HG02588 (cell line): ENCODE results near the gene LRP8.
"Not testable (repeated sequence)": the region's sequence is repeated elsewhere in the genome, so short reads cannot be mapped to it uniquely, and the experiment has no call there.

ENCODE experiments used
- ATAC-seq: cut with Tn5 transposase; IDR thresholded peaks from one replicate; pipeline ENCODE4 v1.9.1; 2021; ENCODE audit warnings: mild to moderate bottlenecking, moderate library complexity; ENCODE audit not compliant: unreplicated experiment

The LRP8 gene

DNA sequence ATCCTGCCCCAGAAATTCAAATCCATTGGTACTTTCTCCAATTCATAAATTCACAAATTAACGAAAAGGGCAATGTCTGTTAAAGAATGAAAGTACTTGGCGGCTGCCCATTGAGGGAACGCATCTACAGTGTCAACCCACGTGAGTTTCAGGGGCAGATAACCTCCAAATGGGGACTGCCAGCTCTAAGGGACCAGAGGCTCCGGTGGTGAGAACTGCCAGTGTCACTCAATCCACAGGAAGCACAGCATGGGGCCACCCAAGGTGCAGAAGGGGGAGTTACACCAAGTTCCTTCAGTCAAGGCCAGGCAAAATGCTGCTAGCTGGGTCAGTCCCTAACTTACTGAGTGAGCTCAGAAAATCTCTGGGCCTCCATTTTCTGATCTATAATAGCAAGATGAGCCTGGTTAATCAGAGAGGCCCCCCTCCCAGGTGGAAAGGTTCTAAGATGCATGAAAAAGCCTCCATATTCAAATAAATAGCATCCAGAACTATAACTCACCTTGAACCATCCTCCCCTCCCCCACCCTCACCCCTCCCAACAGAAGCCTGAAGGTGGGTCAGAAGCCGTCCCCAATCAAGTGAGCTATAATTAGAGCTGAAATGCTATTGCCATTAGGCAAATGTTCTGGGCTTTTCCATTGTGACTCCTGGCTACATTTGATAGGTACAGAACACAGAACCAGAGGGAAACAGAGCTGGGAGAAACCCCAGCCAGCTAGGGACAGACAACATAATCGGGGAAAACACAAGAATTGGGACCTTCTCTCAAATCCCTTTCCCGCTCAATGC is 41.7 kb downstream of the LRP8 start:
- peak; percentile 61 for ATAC-seq

DNA sequence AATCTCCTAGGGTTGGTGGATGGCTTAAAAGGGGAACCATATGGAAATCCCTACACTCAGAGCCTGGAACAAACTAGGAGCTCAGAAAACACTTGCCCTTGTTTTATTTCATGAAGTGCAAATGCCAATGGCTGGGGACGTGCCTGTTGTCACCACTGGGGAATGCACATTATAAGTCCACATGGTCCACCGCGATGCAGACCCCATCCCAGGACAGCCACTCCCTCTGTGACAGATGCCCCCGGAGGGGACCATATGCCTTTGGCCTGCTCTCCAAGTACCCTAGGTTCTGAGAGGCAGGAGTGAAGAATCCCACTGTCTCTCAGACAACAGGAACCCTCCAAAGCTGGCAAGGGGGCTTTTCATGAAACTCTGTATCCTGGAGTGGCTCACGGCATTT is 42.3 kb downstream of the LRP8 start:
- no peak for ATAC-seq

DNA sequence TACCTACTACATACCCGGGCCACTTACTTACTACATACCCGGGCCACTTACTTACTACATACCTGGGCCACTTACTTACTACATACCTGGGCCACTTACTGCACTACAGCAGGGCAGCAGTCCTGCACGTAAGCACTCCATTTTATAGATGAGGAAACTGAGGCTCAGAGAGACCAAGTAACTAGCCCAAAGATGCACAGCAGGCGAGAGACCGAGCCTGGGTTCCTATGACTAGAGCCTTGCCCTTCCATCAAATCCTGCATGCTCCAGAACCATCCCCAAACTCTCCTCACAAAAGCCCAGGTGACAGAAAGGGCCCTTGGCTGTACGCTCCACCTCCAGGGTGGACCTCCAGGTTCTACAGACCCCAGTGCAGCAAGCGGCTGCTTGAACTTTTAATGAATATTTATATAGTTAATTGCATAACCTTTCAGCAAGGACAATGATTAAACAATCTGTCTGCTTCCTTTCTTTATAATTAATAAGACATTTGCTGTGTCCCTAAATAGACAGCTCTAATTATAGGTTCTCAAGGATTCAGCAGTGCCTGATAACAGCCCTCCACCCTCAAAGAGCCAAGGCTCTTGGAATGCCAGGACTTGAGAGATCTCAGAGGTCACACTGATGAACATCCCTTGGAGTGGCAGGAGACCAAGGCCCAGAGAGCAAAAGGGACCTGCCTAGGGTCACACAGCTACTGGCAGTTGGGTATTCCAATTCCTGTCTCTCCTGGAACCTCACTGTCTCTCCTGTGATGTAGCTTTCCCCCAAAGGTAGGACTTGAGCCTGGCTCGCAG is 43.4 kb downstream of the LRP8 start:
- no peak for ATAC-seq

GRCh38 chr1:53283156-53283555 is 44.7 kb downstream of the LRP8 start:
- not testable (repeated sequence) for ATAC-seq

DNA sequence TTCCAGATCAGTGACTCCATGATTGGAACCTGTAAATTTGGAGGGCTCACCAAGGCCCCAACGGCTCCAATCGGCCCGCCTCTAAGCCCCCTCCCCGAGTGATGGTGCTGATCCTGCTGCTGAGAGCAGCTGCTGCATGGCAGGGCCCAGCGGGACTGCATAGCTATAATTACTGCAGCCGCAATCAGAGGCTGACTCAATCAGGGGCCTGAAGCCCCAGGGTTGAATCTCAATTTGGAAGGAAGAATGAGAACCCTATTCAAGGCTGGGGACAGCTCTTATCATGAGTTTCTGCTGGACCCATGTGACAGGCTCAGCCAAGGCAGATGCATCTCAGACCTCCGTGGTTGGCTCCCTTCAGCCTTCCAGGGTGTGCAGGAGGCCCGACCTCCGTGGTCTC is 46.7 kb downstream of the LRP8 start:
- ATAC-seq, result no peak

DNA sequence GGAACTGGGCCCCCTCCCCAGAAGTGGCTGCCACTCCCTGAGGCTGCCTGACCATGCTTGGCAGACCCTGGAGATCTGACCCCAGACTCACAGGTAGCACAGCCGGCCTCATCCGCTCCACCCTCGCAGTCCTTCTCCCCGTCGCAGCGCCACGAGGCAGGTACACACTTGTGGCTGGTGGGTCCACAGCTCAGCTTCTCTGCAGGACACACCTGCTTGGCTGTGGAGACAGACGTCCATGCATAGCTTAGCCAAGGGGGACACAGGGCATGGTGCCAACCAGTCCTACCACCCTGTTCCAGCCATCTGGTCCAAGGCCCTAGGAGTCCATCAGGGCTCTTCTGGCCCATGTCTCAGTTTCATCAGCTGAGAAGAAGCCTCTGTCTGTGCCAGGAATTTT is 47.4 kb downstream of the LRP8 start:
- ATAC-seq, result no peak

GRCh38 chr1:53279296-53280200 is 48.3 kb downstream of the LRP8 start:
- no peak for ATAC-seq

GRCh38 chr1:53278298-53278725 is 49.6 kb downstream of the LRP8 start:
- no peak for ATAC-seq

DNA sequence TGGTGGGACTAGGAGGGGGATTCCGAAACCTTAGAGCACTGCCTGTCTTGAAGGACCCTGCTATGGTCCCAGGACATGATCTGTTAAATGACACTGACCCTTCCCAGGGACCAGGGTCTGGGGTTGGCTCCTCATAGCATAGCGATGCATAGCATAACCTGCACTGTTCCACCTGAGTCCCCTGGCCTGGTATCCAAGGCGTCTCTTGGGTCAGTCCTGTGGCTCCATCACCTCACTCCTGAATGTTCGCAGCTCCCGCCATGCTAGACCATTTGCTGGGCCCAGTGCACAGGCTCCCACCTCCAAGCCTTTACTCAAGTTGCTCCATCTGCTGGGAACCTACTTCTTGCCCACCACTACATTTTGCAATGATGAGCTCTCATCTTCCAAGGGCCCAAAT is 50.5 kb downstream of the LRP8 start:
- no peak for ATAC-seq

DNA sequence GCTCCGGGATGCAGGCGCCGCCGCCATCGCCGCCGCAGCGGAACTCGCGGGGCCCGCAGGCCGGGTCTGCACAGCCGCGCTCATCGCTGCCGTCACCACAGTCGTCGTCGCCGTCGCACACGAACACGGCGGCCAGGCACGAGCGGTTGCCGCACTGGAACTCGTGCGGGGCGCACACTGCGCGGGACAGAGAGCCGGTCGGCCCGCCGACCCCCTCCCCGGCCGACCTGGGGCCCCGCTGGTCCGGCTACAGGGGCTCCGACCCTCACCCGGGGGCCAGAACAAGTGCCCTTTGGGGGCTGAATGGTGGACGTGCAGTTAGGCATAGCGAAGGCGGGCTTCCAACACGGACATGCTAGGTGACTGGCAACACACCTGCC is 51.0 kb downstream of the LRP8 start:
- no peak for ATAC-seq

GRCh38 chr1:53276153-53276901 is 51.5 kb downstream of the LRP8 start:
- ATAC-seq, result no peak

DNA sequence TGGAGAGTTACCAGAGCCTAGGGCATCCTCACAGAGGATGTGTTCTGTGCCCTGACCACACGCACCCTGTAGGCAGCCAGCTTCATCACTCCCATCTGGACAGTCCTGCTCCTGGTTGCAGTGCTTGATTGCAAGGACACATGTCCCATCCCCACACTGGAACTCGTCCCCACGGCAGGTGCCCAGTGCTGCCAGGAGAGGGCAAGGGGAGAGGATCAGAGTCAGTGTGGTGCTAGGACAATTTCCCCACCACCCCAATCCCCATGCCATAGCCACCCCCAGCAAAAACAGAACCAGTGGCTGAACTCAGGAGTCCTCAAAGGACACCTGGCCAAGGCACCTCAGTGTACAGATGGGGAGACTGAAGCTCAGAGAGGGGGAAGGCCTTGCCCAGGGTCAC is 52.3 kb downstream of the LRP8 start:
- no peak for ATAC-seq

- no peak for ATAC-seq
Measured at GRCh38 chr1:53274541-53275185, 53.2 kb downstream of the LRP8 start.

DNA sequence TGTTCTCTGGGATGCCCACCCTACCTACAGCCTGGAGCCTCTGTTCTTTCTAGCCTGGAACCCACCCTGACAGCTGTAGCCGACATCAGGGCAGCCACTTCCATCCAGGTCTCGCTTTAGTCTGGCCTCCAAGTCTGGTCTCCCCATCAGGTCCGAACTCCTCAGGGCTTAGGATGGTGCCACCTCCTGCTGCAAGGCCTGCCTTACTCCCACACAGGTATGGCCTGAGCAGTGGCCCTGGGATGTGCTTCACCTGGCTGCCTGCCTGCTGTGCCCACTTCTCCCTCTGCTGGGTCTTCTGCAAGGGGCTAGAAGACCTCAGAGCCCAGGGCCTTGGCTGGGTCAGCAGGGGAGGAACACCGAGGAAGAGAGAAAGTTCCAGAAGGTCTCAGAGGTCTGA is 53.8 kb downstream of the LRP8 start:
- ATAC-seq, result no peak

- no peak for ATAC-seq
Measured at GRCh38 chr1:53273526-53273925, 54.3 kb downstream of the LRP8 start.

DNA sequence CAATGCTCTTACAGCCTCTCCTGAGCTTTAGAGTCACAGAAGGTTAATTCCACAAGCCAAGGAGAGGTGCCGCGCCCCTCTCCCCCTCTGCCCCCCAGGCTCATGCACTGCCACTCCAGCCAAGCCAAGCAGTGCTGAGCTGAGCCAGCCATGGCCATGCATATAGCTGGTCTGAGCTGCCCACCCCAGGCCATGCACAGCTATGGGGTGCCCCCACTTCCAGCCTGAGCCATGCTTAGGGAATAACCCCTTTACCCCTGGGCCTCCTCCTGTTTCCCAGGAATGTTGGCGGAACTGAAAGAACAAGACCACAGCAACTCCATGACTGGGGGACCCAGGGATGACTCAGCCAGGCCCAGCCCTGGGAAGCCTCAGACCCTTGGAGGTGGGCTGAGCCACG is 55.5 kb downstream of the LRP8 start:
- ATAC-seq, result no peak

GRCh38 chr1:53271446-53272090 is 56.3 kb downstream of the LRP8 start:
- ATAC-seq, result no peak

DNA sequence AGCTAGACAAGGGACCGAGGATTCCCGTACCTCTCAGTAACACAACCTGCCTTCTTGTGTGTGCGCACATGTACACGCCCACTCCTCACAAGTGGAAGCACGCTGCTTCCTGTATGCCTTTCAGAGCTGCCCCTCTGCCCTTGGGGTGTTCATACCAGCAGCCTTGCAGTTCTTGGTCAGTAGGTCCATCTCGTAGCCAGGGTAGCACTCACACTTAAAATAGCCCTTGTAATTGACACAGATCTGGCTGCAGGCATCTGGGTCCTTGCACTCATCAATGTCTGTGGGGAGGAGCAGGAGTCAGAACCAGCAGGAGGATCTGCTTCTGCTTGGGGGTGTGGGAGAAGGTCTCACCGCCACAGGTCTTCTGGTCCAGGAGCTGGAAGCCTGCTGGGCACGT is 57.0 kb downstream of the LRP8 start:
- no peak for ATAC-seq

DNA sequence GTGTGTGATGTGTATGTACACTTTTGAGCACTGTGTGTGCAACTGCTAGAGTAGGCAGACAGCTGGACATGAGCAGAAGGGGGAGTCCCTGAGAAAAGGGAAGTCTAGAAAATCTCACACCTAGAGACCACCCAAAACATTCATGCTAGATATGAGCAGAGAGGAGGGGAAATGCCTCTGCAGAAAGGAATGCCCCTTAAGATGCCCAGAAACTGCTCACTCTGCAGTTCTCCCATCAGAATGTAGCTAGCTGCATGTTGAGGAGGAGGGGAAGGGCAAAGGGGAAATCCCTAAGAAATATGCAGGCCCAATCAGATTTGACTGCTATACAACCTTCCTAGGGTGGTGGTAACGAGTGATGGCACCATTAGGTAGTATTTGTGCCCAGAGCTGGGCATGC is 57.8 kb downstream of the LRP8 start:
- peak; percentile 43 for ATAC-seq

GRCh38 chr1:53267761-53268160 is 60.1 kb downstream of the LRP8 start:
- no peak for ATAC-seq
